ENCODE measurements around the gene ATXN7. TPM values are rescaled to one million over a fixed set of nuclear protein-coding genes. Genes with fewer than 3 reads are reported as not detected.

ATXN7 gene
- total RNA-seq, 3 donors from 2014 or later (not counting 1 experiment from before 2014, with no cell fraction given) = 126 to 176 (median 146) TPM

DNA sequence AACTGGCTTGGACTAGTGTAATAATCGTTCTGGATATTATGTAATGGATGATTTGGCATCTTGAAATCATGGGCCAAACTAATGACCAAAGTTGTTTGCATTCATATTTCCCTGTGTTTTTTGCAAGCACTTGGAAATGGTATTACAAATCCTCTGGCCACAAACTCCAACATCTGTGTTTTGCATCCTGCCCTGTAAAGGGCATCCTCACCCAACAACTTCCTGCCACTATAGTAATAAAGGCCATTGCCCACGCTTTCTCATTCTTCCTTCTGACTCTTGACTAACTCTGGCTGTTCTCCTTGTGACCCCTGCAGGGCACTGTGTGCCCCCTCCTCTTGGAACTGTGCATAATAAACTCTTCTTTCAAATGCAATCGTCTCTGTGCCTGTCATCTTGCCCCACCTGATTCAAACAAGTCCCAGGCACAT is 185.0 kb downstream of the ATXN7 start:
- intact Hi-C loops (cut with micrococcal nuclease) = no loop called here
- Histone ChIP-seq H3K9me3 (ENCODE audit: control insufficient read depth, insufficient read depth, low read length) (no peaks in the 10 kb centered on the region), H3K36me3 (ENCODE audit: control insufficient read depth, insufficient read depth, low read length) (no peaks in the 10 kb centered on the region), H3K4me3 (ENCODE audit: low read length) (no peak overlapping the region), H3K27me3 (ENCODE audit: control insufficient read depth, insufficient read depth, low read length) (peaks cover 5% of the 10 kb centered on the region), H3K27ac (ENCODE audit: low read length) (no peak overlapping the region), H3K4me1 (ENCODE audit: control insufficient read depth, insufficient read depth, low read length) (no peaks in the 10 kb centered on the region)
- Mint-ChIP-seq H3K36me3 (no peaks in the 10 kb centered on the region), H3K4me3 (no peak overlapping the region), H3K27me3 (ENCODE audit: low read depth in 2 of 2) (peaks cover 20 to 33% of the 10 kb centered on the region in 2 donors), H3K4me1 (peaks cover 0 to 4% of the 10 kb centered on the region in 2 donors), H3K27ac (no peak overlapping the region), H3K9me3 (no peaks in the 10 kb centered on the region)
- TF ChIP-seq, protein P1, sequence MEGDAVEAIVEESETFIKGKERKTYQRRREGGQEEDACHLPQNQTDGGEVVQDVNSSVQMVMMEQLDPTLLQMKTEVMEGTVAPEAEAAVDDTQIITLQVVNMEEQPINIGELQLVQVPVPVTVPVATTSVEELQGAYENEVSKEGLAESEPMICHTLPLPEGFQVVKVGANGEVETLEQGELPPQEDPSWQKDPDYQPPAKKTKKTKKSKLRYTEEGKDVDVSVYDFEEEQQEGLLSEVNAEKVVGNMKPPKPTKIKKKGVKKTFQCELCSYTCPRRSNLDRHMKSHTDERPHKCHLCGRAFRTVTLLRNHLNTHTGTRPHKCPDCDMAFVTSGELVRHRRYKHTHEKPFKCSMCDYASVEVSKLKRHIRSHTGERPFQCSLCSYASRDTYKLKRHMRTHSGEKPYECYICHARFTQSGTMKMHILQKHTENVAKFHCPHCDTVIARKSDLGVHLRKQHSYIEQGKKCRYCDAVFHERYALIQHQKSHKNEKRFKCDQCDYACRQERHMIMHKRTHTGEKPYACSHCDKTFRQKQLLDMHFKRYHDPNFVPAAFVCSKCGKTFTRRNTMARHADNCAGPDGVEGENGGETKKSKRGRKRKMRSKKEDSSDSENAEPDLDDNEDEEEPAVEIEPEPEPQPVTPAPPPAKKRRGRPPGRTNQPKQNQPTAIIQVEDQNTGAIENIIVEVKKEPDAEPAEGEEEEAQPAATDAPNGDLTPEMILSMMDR (IDR thresholded peaks at IDR 0.05) = no peak
- ATAC-seq (no peak), DNase-seq (no peak)
- 11% methylated on average over 3 of the region's 3 CpGs for WGBS (ENCODE audit: insufficient coverage)

DNA sequence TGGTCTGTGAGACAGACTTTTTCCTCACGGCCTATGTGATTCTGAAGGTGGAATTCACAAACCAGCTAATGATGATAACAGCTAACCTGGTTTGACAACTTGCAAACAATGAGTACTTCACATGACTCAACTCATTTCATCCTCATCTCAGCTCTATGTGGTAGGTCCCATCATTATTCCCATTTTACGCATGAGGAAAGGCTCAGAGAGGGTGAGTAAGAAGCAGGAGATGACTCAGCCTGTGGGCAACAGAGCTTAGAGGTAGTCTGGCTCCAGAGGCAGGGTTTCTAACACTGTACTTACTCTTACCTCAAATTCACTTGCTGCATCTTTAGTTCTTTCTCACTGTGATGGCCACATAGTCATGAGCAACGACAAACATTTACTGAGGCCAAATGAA is 185.5 kb downstream of the ATXN7 start:
- intact Hi-C loops (cut with micrococcal nuclease) = no loop called here
- DNase-seq (no peak), ATAC-seq (no peak)
- H3K9me3 ChIP-seq (ENCODE audit: control insufficient read depth, insufficient read depth, low read length) = no peaks in the 10 kb centered on the region
- peaks cover 0 to 4% of the 10 kb centered on the region in 2 donors for H3K4me1 Mint-ChIP-seq
- TF ChIP-seq, protein P1 (IDR thresholded peaks at IDR 0.05) = no peak
- no peaks in the 10 kb centered on the region for H3K9me3 Mint-ChIP-seq
- H3K27me3 ChIP-seq (ENCODE audit: control insufficient read depth, insufficient read depth, low read length) = peaks cover 5% of the 10 kb centered on the region
- H3K36me3 Mint-ChIP-seq = no peaks in the 10 kb centered on the region
- no peak overlapping the region for H3K27ac ChIP-seq (ENCODE audit: low read length)
- H3K4me1 ChIP-seq (ENCODE audit: control insufficient read depth, insufficient read depth, low read length) = no peaks in the 10 kb centered on the region
- no peaks in the 10 kb centered on the region for H3K36me3 ChIP-seq (ENCODE audit: control insufficient read depth, insufficient read depth, low read length)
- no peak overlapping the region for H3K4me3 Mint-ChIP-seq
- no peak overlapping the region for H3K27ac Mint-ChIP-seq
- H3K4me3 ChIP-seq (ENCODE audit: low read length) = no peak overlapping the region
- 87% methylated on average over 3 of the region's 3 CpGs for WGBS (ENCODE audit: insufficient coverage)
- H3K27me3 Mint-ChIP-seq (ENCODE audit: low read depth in 2 of 2) = peaks cover 20 to 31% of the 10 kb centered on the region in 2 donors

DNA sequence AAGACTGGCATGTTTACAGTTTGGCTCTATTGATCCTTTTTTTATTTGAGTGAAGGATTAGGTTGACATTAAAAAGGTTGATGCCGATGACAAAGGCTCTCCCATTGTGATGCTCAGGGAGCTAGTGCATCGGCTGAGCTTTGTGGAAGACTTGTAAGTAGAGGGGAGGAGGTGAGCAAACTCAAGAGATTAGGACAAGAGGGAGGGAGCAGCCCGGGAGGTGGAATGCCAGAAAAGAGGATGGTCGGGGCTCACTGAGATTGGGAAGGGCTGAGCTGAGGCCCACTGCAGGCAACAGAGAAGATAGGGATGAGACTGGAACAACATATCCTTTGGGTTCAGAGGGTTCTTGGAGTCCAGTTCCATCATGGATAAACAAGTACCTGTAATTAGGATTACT is 186.2 kb downstream of the ATXN7 start:
- Mint-ChIP-seq H3K27me3 (ENCODE audit: low read depth in 2 of 2) (peaks cover 23 to 26% of the 10 kb centered on the region in 2 donors), H3K4me1 (peaks cover 0 to 4% of the 10 kb centered on the region in 2 donors), H3K9me3 (no peaks in the 10 kb centered on the region), H3K4me3 (no peak overlapping the region), H3K36me3 (no peaks in the 10 kb centered on the region), H3K27ac (no peak overlapping the region)
- WGBS (ENCODE audit: insufficient coverage) = 91% methylated on average over 4 of the region's 4 CpGs
- TF ChIP-seq, protein P1 (IDR thresholded peaks at IDR 0.05) = no peak
- Histone ChIP-seq H3K4me1 (ENCODE audit: control insufficient read depth, insufficient read depth, low read length) (no peaks in the 10 kb centered on the region), H3K27me3 (ENCODE audit: control insufficient read depth, insufficient read depth, low read length) (peaks cover 5% of the 10 kb centered on the region), H3K4me3 (ENCODE audit: low read length) (no peak overlapping the region), H3K36me3 (ENCODE audit: control insufficient read depth, insufficient read depth, low read length) (no peaks in the 10 kb centered on the region), H3K9me3 (ENCODE audit: control insufficient read depth, insufficient read depth, low read length) (no peaks in the 10 kb centered on the region), H3K27ac (ENCODE audit: low read length) (no peak overlapping the region)
- DNase-seq (no peak), ATAC-seq (no peak)
- intact Hi-C loops (cut with micrococcal nuclease) = no loop called here

Other genes with a start within 250 kb of the ATXN7 start
- not detected for gene SNTN, start 211.2 kb upstream of the ATXN7 start, total RNA-seq
- gene C3orf49, start 44.6 kb upstream of the ATXN7 start, total RNA-seq = not detected
- gene THOC7, start 62 bp upstream of the ATXN7 start, total RNA-seq = 10 to 100 TPM; 30.3 to 35.8 (median 32.5) TPM
- gene SCAANT1, start 48.5 kb downstream of the ATXN7 start, total RNA-seq = 1 to 10 TPM in 2 of 3 donors, not detected in 1; 3.6 to 8.0 TPM
- gene PSMD6, start 159.6 kb downstream of the ATXN7 start, total RNA-seq = 100 to 1,000 TPM in 2 of 3 donors, 10 to 100 TPM in 1; 84.4 to 105 (median 102) TPM

Data from natural killer cell (primary cell).